Right lobe of liver (tissue), 4 donors: Measurements from ENCODE around the gene CYBA.

Experiments
- POLR2A ChIP-seq: fragments of 450-650 bp; IDR thresholded peaks from one replicate; pipeline ENCODE4 v1.6.1; 2017; ENCODE audit warnings: antibody characterized with exemption, mild to moderate bottlenecking
- TF ChIP-seq, protein P1 (sequence below), 4 donors: fragments of 200-600 bp in 3 of 4; fragments of 450-650 bp in 1 of 4; IDR thresholded peaks; one replicate each; pipeline versions ENCODE4 v1.5.1 to v1.8.0; 2016 to 2022; ENCODE audit warnings: antibody characterized with exemption in 4 of 4, mild to moderate bottlenecking in 2 of 4
- donor health status: DM: no; HTN: no; CAD: no.
- donor health status: DM: no; HTN: no; CAD: no.
- donor health status: DM: no; HTN: yes; CAD: no.

DNA sequence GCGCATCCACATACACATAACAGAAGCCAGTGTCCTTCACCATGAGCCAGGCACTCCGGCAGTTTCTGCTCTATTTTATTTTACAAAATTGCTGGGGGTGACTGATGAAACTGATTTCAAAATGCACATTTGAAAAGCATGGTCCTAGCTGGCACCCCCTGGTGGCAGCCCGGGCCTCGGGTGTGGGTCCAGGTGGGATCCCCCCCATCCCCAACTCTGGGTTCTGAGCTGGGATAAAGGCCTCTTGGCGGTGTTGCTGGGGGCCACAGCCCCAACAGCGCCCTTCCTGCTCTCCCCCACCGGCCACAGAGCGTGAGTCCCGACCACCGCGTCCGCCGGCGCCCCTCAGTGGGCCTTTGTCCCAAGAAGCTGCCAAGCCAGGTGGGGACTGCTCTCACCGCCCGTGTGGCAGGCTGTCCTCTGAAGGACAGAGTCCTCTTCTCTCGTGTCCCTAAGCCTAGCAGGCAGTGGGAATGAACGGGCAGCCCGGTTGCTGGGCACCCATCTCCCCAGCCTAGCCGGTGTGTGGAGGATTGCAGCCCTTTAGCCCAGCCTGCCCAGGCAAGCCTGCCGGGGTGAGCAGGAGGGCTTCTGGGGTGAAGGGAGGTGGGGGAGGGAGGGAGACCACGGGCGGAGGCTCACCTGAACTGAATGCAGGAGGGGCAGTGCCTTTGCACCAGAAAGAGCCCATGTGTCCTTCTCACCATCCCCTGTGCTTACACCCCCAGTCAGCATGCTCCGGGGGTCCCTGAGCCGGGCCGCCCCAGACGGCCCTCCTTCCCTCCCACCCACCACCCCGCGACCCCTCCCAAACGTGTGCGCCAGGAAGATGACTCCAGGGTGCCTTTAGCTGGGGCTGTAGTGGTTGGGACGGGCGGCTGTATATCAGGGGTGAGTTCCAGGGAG is 34.6 kb upstream of the CYBA start:
- TF ChIP-seq, protein P1, sequence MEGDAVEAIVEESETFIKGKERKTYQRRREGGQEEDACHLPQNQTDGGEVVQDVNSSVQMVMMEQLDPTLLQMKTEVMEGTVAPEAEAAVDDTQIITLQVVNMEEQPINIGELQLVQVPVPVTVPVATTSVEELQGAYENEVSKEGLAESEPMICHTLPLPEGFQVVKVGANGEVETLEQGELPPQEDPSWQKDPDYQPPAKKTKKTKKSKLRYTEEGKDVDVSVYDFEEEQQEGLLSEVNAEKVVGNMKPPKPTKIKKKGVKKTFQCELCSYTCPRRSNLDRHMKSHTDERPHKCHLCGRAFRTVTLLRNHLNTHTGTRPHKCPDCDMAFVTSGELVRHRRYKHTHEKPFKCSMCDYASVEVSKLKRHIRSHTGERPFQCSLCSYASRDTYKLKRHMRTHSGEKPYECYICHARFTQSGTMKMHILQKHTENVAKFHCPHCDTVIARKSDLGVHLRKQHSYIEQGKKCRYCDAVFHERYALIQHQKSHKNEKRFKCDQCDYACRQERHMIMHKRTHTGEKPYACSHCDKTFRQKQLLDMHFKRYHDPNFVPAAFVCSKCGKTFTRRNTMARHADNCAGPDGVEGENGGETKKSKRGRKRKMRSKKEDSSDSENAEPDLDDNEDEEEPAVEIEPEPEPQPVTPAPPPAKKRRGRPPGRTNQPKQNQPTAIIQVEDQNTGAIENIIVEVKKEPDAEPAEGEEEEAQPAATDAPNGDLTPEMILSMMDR (IDR thresholded peaks at IDR 0.05) = peak; percentile 25 to 45 (median 31)
- no peak for TF ChIP-seq POLR2A
